ENCODE results near the gene HECTD3. TPM values are rescaled to one million over a fixed set of nuclear protein-coding genes. Genes with fewer than 3 reads are reported as not detected.

HECTD3 gene
- total and polyA plus RNA-seq, 4 donors: 21.9 to 46.7 (median 31.0) TPM

DNA sequence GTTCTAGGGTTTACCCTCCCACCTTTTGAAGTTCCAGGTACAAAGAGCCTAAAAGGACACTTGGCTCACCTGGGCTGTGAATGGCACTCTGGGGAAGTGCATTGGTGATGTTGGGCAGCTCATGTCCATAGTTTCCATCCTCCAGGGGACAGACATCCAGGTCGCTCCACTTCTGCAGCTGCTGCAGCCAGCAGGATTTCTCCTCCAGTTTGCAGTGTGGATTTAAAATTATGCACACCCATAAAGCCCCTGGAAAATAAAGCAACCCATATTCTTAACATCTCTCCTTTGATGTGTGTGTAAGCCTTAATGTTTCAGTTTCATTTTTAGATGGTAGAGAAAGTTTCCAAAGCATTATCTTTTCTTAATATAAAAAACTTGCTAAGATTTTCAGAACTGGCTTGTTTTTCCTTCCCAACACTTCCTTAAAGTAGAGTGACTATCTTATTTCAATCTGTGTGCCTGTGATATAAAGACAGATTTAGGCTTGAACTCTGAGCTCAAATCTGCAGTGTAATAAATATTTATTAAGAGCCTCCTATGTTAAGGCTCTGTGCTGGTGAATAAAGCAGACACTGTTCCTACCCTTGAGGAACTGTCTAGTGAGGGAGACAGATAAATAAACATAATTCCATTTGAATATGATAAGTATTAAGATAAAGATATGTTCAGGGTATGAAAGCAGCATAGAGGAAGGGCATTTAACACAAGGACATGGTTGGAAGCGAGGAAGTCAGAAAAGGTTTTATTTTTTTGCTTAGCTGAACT lies 40.1 kb upstream of the HECTD3 start:
- Histone ChIP-seq H3K9ac (ENCODE audit: insufficient read depth in 1 of 2, low read length in 2 of 2) (no peak overlapping the region), H3K4me3 (no peak overlapping the region), H3K27me3 (ENCODE audit: control insufficient read depth in 3 of 3, insufficient read depth in 3 of 3, low read length in 2 of 3) (no peaks in the 10 kb centered on the region), H3K36me3 (ENCODE audit: control insufficient read depth in 4 of 4, insufficient read depth in 4 of 4, low read length in 4 of 4) (no peaks in the 10 kb centered on the region), H3K27ac (ENCODE audit: low read depth in 1 of 2, low read length in 1 of 2) (no peak overlapping the region), H3K4me1 (ENCODE audit: control insufficient read depth in 5 of 5, insufficient read depth in 5 of 5, low read length in 5 of 5) (peaks cover 0 to 4% (median 0%) of the 10 kb centered on the region in 5 donors), H3K9me3 (ENCODE audit: control insufficient read depth in 4 of 4, insufficient read depth in 3 of 4, low read length in 3 of 4) (no peaks in the 10 kb centered on the region)
- DNase-seq: peak in 2 of 3 donors; percentile 11 to 35
- TF ChIP-seq, protein P1, sequence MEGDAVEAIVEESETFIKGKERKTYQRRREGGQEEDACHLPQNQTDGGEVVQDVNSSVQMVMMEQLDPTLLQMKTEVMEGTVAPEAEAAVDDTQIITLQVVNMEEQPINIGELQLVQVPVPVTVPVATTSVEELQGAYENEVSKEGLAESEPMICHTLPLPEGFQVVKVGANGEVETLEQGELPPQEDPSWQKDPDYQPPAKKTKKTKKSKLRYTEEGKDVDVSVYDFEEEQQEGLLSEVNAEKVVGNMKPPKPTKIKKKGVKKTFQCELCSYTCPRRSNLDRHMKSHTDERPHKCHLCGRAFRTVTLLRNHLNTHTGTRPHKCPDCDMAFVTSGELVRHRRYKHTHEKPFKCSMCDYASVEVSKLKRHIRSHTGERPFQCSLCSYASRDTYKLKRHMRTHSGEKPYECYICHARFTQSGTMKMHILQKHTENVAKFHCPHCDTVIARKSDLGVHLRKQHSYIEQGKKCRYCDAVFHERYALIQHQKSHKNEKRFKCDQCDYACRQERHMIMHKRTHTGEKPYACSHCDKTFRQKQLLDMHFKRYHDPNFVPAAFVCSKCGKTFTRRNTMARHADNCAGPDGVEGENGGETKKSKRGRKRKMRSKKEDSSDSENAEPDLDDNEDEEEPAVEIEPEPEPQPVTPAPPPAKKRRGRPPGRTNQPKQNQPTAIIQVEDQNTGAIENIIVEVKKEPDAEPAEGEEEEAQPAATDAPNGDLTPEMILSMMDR (IDR thresholded peaks at IDR 0.05; ENCODE audit: control extremely low read depth, extremely low read depth): no peak
- 51 to 69% methylated on average over 2 of the region's 2 CpGs for WGBS, 2 donors
- ATAC-seq (ENCODE audit: insufficient read depth, low FRiP score): no peak

DNA sequence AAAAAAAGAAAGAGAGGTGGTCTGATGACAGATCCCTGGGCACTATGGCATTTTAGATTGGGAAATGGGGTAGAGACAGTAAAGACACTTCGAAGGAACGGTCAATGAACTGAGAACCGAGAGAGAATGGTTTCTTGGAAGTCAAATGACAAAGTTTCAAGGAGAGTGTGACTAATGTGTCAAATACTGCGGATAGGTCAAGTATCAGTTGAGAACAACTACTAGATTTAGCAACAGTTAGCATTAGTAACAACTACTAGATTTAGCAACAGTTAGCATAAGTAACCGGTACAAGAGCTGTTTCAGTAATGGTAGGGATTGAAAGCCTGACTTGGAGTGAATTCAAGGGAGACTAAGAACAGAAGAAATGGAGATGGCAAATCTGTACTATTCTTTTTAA lies 35.9 kb upstream of the HECTD3 start:
- Histone ChIP-seq H3K4me3 (no peak overlapping the region), H3K9ac (ENCODE audit: insufficient read depth in 1 of 2, low read length in 2 of 2) (no peak overlapping the region), H3K36me3 (ENCODE audit: control insufficient read depth in 4 of 4, insufficient read depth in 4 of 4, low read length in 4 of 4) (no peaks in the 10 kb centered on the region), H3K27ac (ENCODE audit: low read depth in 1 of 2, low read length in 1 of 2) (no peak overlapping the region), H3K4me1 (ENCODE audit: control insufficient read depth in 5 of 5, insufficient read depth in 5 of 5, low read length in 5 of 5) (peaks cover 0 to 4% (median 0%) of the 10 kb centered on the region in 5 donors), H3K27me3 (ENCODE audit: control insufficient read depth in 3 of 3, insufficient read depth in 3 of 3, low read length in 2 of 3) (no peaks in the 10 kb centered on the region), H3K9me3 (ENCODE audit: control insufficient read depth in 4 of 4, insufficient read depth in 3 of 4, low read length in 3 of 4) (no peaks in the 10 kb centered on the region)
- DNase-seq (no peak), ATAC-seq (ENCODE audit: insufficient read depth, low FRiP score) (peak; percentile 34)
- TF ChIP-seq, protein P1 (IDR thresholded peaks at IDR 0.05; ENCODE audit: control extremely low read depth, extremely low read depth): no peak
- 73 to 94% methylated on average over 5 of the region's 5 CpGs for WGBS, 2 donors

DNA sequence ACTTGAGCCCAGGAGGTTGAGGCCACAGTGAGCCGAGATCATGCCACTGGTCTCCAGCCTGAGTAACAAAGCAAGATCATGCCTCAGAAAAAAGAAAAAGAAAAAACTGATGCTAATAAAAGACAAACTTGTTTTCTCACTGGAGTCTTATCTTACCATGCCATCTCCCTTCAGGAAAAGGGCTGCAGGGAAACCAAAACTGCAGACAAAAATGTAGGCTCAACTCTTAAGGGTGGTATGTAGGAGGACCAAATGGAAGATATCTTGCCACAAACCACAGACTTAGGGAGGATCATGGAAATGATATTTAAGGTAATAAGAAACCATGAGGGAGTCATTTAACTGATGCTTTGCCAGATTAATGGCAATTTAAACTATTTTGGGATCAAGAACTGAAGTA lies 33.8 kb upstream of the HECTD3 start:
- Histone ChIP-seq H3K4me3 (no peak overlapping the region), H3K27me3 (ENCODE audit: control insufficient read depth in 3 of 3, insufficient read depth in 3 of 3, low read length in 2 of 3) (no peaks in the 10 kb centered on the region), H3K36me3 (ENCODE audit: control insufficient read depth in 4 of 4, insufficient read depth in 4 of 4, low read length in 4 of 4) (no peaks in the 10 kb centered on the region), H3K9me3 (ENCODE audit: control insufficient read depth in 4 of 4, insufficient read depth in 3 of 4, low read length in 3 of 4) (no peaks in the 10 kb centered on the region), H3K4me1 (ENCODE audit: control insufficient read depth in 5 of 5, insufficient read depth in 5 of 5, low read length in 5 of 5) (no peaks in the 10 kb centered on the region), H3K9ac (ENCODE audit: insufficient read depth in 1 of 2, low read length in 2 of 2) (no peak overlapping the region), H3K27ac (ENCODE audit: low read depth in 1 of 2, low read length in 1 of 2) (no peak overlapping the region)
- WGBS, 2 donors: 100% methylated on average over 1 of the region's 1 CpG
- DNase-seq (no peak), ATAC-seq (ENCODE audit: insufficient read depth, low FRiP score) (no peak)
- TF ChIP-seq, protein P1 (IDR thresholded peaks at IDR 0.05; ENCODE audit: control extremely low read depth, extremely low read depth): no peak

Measured in lung (tissue), 12 donors.